Activated gamma-delta T cell treated with anti-CD3 and anti-CD28 coated beads, Interleukin-2, amount 50 U/mL, for 16 hours (primary cell): ENCODE data around the gene SYK.
"Not testable (repeated sequence)": the region's sequence is repeated elsewhere in the genome, so short reads cannot be mapped to it uniquely, and the experiment has no call there.

ENCODE experiments used
- DNase-seq: peaks from one replicate; pipeline ENCODE4 v3.0.0-alpha.2; 2020; ENCODE audit warnings: low read depth

The SYK gene

GRCh38 chr9:90795871-90796317 lies 5.7 kb upstream of the SYK start:
- no peak for DNase-seq

- no peak for DNase-seq
These were observed 2.3 kb upstream of the SYK start for GRCh38 chr9:90799271-90799852.

GRCh38 chr9:90801973-90802322 lies 329 bp downstream of the SYK start:
- DNase-seq, result no peak

- no peak for DNase-seq
These were observed 867 bp downstream of the SYK start for GRCh38 chr9:90802386-90802985.

- no peak for DNase-seq
These were observed 2.4 kb downstream of the SYK start for GRCh38 chr9:90803860-90804593.

GRCh38 chr9:90805006-90805996 lies 3.7 kb downstream of the SYK start:
- DNase-seq, result no peak

- no peak for DNase-seq
These were observed 5.4 kb downstream of the SYK start for GRCh38 chr9:90807006-90807405.

- no peak for DNase-seq
These were observed 6.8 kb downstream of the SYK start for GRCh38 chr9:90808398-90808797.

- no peak for DNase-seq
These were observed 7.5 kb downstream of the SYK start for GRCh38 chr9:90808890-90809685.

GRCh38 chr9:90810691-90811090 lies 9.1 kb downstream of the SYK start:
- no peak for DNase-seq

GRCh38 chr9:90813046-90813445 lies 11.4 kb downstream of the SYK start:
- no peak for DNase-seq

- no peak for DNase-seq
These were observed 11.9 kb downstream of the SYK start for GRCh38 chr9:90813523-90813922.

GRCh38 chr9:90814355-90814754 lies 12.7 kb downstream of the SYK start:
- no peak for DNase-seq

GRCh38 chr9:90815183-90815943 lies 13.7 kb downstream of the SYK start:
- DNase-seq, result no peak

- DNase-seq, result no peak
These were observed 14.3 kb downstream of the SYK start for GRCh38 chr9:90815944-90816357.

GRCh38 chr9:90816690-90817089 lies 15.1 kb downstream of the SYK start:
- no peak for DNase-seq

- DNase-seq, result no peak
These were observed 16.7 kb downstream of the SYK start for GRCh38 chr9:90818279-90818678.

- not testable (repeated sequence) for DNase-seq
These were observed 18.8 kb downstream of the SYK start for GRCh38 chr9:90820406-90820805.

GRCh38 chr9:90821236-90821635 lies 19.6 kb downstream of the SYK start:
- not testable (repeated sequence) for DNase-seq

- DNase-seq, result no peak
These were observed 20.1 kb downstream of the SYK start for GRCh38 chr9:90821697-90822096.

- DNase-seq, result no peak
These were observed 21.2 kb downstream of the SYK start for GRCh38 chr9:90822866-90823265.
